GM10847 (cell line): ENCODE data around the gene LIN52.

Experiments used
- POLR2A ChIP-seq: IDR thresholded peaks from 2 replicates; pipeline ENCODE4 v1.6.1; 2011; ENCODE audit not compliant: insufficient read length; ENCODE audit errors: extremely low read depth

LIN52 gene

GRCh38 chr14:74235017-74235416 is 150.3 kb downstream of the LIN52 start:
- no peak for TF ChIP-seq POLR2A

GRCh38 chr14:74237441-74237840 is 152.7 kb downstream of the LIN52 start:
- TF ChIP-seq POLR2A: no peak

- no peak for TF ChIP-seq POLR2A
Measured at GRCh38 chr14:74238974-74239847, 154.5 kb downstream of the LIN52 start, which contains the start of gene VSX2. Gene VSX2 (plus strand): TSS chr14:74239449. CDS start chr14:74239562, 113 bp downstream.

- no peak for TF ChIP-seq POLR2A
Measured at GRCh38 chr14:74239848-74240793, 155.4 kb downstream of the LIN52 start.

GRCh38 chr14:74240794-74241651 is 156.3 kb downstream of the LIN52 start:
- TF ChIP-seq POLR2A: no peak

- TF ChIP-seq POLR2A: no peak
Measured at GRCh38 chr14:74241652-74242017, 156.9 kb downstream of the LIN52 start.

- TF ChIP-seq POLR2A: no peak
Measured at GRCh38 chr14:74242021-74242779, 157.4 kb downstream of the LIN52 start.

- TF ChIP-seq POLR2A: no peak
Measured at GRCh38 chr14:74242780-74243042, 158.0 kb downstream of the LIN52 start.

- no peak for TF ChIP-seq POLR2A
Measured at GRCh38 chr14:74243051-74243450, 158.3 kb downstream of the LIN52 start.

- TF ChIP-seq POLR2A: no peak
Measured at GRCh38 chr14:74244115-74244514, 159.4 kb downstream of the LIN52 start.

GRCh38 chr14:74245292-74245691 is 160.5 kb downstream of the LIN52 start:
- TF ChIP-seq POLR2A: no peak

- no peak for TF ChIP-seq POLR2A
Measured at GRCh38 chr14:74246542-74246941, 161.8 kb downstream of the LIN52 start.

GRCh38 chr14:74248017-74248416 is 163.3 kb downstream of the LIN52 start:
- TF ChIP-seq POLR2A: no peak
